ENCODE data around the gene PCDHA10. TPM values are rescaled to one million over a fixed set of nuclear protein-coding genes. Genes with fewer than 3 reads are reported as not detected.
"Not testable (repeated sequence)": the region's sequence is repeated elsewhere in the genome, so short reads cannot be mapped to it uniquely, and the experiment has no call there.

PCDHA10 gene
- total RNA-seq, 3 donors from 2014 or later = not detected

- Mint-ChIP-seq H3K4me1 (ENCODE audit: low read depth) (no peaks in the 10 kb centered on the region), H3K9me3 (peaks cover 3% of the 10 kb centered on the region), H3K36me3 (ENCODE audit: insufficient read depth) (no peaks in the 10 kb centered on the region), H3K27me3 (ENCODE audit: low read depth) (peaks cover 5% of the 10 kb centered on the region), H3K4me3 (no peak overlapping the region)
- no peak for ATAC-seq
- no peak for DNase-seq
These were observed 7.0 kb downstream of the PCDHA10 start for GRCh38 chr5:140862441-140863295.

- Mint-ChIP-seq H3K4me1 (ENCODE audit: low read depth) (no peaks in the 10 kb centered on the region), H3K36me3 (ENCODE audit: insufficient read depth) (peaks cover 2% of the 10 kb centered on the region), H3K4me3 (no peak within 1 kb of the TSS), H3K27me3 (ENCODE audit: low read depth) (peaks cover 18% of the 10 kb centered on the region), H3K9me3 (peaks cover 6% of the 10 kb centered on the region)
- no peak for DNase-seq
- ATAC-seq = no peak
These were observed 13.2 kb downstream of the PCDHA10 start, which contains the start of gene PCDHA11 for GRCh38 chr5:140868721-140869554. Gene PCDHA11, plus strand, starts transcription at chr5:140868957. Its CDS starts 147 bp downstream, at chr5:140869104.

GRCh38 chr5:140869555-140869886 lies 13.8 kb downstream of the PCDHA10 start:
- Mint-ChIP-seq H3K4me1 (ENCODE audit: low read depth) (no peaks in the 10 kb centered on the region), H3K27me3 (ENCODE audit: low read depth) (peaks cover 21% of the 10 kb centered on the region), H3K36me3 (ENCODE audit: insufficient read depth) (peaks cover 2% of the 10 kb centered on the region), H3K9me3 (peaks cover 6% of the 10 kb centered on the region), H3K4me3 (no peak overlapping the region)
- ATAC-seq (no peak), DNase-seq (no peak)

GRCh38 chr5:140870221-140871201 lies 14.8 kb downstream of the PCDHA10 start:
- no peaks in the 10 kb centered on the region for H3K4me1 Mint-ChIP-seq (ENCODE audit: low read depth)
- H3K36me3 Mint-ChIP-seq (ENCODE audit: insufficient read depth) = peaks cover 2% of the 10 kb centered on the region
- peaks cover 6% of the 10 kb centered on the region for H3K9me3 Mint-ChIP-seq
- H3K4me3 Mint-ChIP-seq = no peak overlapping the region
- no peak for DNase-seq
- no peak for ATAC-seq
- peaks cover 26% of the 10 kb centered on the region for H3K27me3 Mint-ChIP-seq (ENCODE audit: low read depth)

GRCh38 chr5:140875085-140876065 lies 19.7 kb downstream of the PCDHA10 start, which contains the start of gene PCDHA12:
Gene PCDHA12, plus strand, starts transcription at chr5:140875308. Its CDS starts 165 bp downstream, at chr5:140875473.
- peaks cover 14% of the 10 kb centered on the region for H3K9me3 Mint-ChIP-seq

GRCh38 chr5:140876541-140877261 lies 21.0 kb downstream of the PCDHA10 start:
- H3K4me1 Mint-ChIP-seq (ENCODE audit: low read depth); H3K36me3 Mint-ChIP-seq (ENCODE audit: insufficient read depth); H3K4me3 Mint-ChIP-seq; DNase-seq; ATAC-seq: not testable (repeated sequence)
- Mint-ChIP-seq H3K27me3 (ENCODE audit: low read depth) (peaks cover 48% of the 10 kb centered on the region), H3K9me3 (peaks cover 25% of the 10 kb centered on the region)

More at GRCh38 chr5:140875085-140876065, 19.7 kb downstream of the PCDHA10 start, which contains the start of gene PCDHA12:
- Mint-ChIP-seq H3K4me1 (ENCODE audit: low read depth) (no peaks in the 10 kb centered on the region), H3K4me3 (no peak within 1 kb of the TSS), H3K36me3 (ENCODE audit: insufficient read depth) (no peaks in the 10 kb centered on the region), H3K27me3 (ENCODE audit: low read depth) (peaks cover 42% of the 10 kb centered on the region)
- ATAC-seq (no peak), DNase-seq (no peak)

- ATAC-seq = no peak
- peaks cover 27% of the 10 kb centered on the region for H3K9me3 Mint-ChIP-seq
- no peaks in the 10 kb centered on the region for H3K36me3 Mint-ChIP-seq (ENCODE audit: insufficient read depth)
- H3K27me3 Mint-ChIP-seq (ENCODE audit: low read depth) = peaks cover 48% of the 10 kb centered on the region
- no peaks in the 10 kb centered on the region for H3K4me1 Mint-ChIP-seq (ENCODE audit: low read depth)
- no peak for DNase-seq
- H3K4me3 Mint-ChIP-seq = no peak overlapping the region
These were observed 21.5 kb downstream of the PCDHA10 start for GRCh38 chr5:140877262-140877581.

GRCh38 chr5:140881889-140882590 lies 26.3 kb downstream of the PCDHA10 start, which contains the start of gene PCDHA13:
Gene PCDHA13, plus strand, starts transcription at chr5:140882124. Its CDS starts 145 bp downstream, at chr5:140882269.
- H3K27me3 Mint-ChIP-seq (ENCODE audit: low read depth) = peaks cover 34% of the 10 kb centered on the region
- no peak for DNase-seq
- no peak for ATAC-seq
- H3K4me1 Mint-ChIP-seq (ENCODE audit: low read depth) = no peaks in the 10 kb centered on the region
- no peak within 1 kb of the TSS for H3K4me3 Mint-ChIP-seq
- no peaks in the 10 kb centered on the region for H3K36me3 Mint-ChIP-seq (ENCODE audit: insufficient read depth)
- H3K9me3 Mint-ChIP-seq = peaks cover 37% of the 10 kb centered on the region

GRCh38 chr5:140882591-140882899 lies 26.8 kb downstream of the PCDHA10 start:
- Mint-ChIP-seq H3K4me1 (ENCODE audit: low read depth) (no peaks in the 10 kb centered on the region), H3K36me3 (ENCODE audit: insufficient read depth) (no peaks in the 10 kb centered on the region), H3K27me3 (ENCODE audit: low read depth) (peaks cover 34% of the 10 kb centered on the region), H3K4me3 (no peak overlapping the region), H3K9me3 (peaks cover 41% of the 10 kb centered on the region)
- DNase-seq (no peak), ATAC-seq (no peak)

- DNase-seq (no peak), ATAC-seq (no peak)
- peaks cover 42% of the 10 kb centered on the region for H3K9me3 Mint-ChIP-seq
- no peaks in the 10 kb centered on the region for H3K4me1 Mint-ChIP-seq (ENCODE audit: low read depth)
- peaks cover 32% of the 10 kb centered on the region for H3K27me3 Mint-ChIP-seq (ENCODE audit: low read depth)
- no peak overlapping the region for H3K4me3 Mint-ChIP-seq
- H3K36me3 Mint-ChIP-seq (ENCODE audit: insufficient read depth) = no peaks in the 10 kb centered on the region
These were observed 27.7 kb downstream of the PCDHA10 start for GRCh38 chr5:140883373-140883772.

GRCh38 chr5:140883927-140884697 lies 28.4 kb downstream of the PCDHA10 start:
- Mint-ChIP-seq H3K4me3 (no peak overlapping the region), H3K4me1 (ENCODE audit: low read depth) (no peaks in the 10 kb centered on the region), H3K27me3 (ENCODE audit: low read depth) (peaks cover 29% of the 10 kb centered on the region), H3K36me3 (ENCODE audit: insufficient read depth) (no peaks in the 10 kb centered on the region), H3K9me3 (peaks cover 38% of the 10 kb centered on the region)
- no peak for ATAC-seq
- no peak for DNase-seq
